ENCODE data around the gene TCTN2. TPM values are rescaled to one million over a fixed set of nuclear protein-coding genes. Genes with fewer than 3 reads are reported as not detected.
A peak's percentile ranks its signal among the peaks of the same experiment; 100 is the strongest.

Gene TCTN2
- total RNA-seq, 4 donors from 2014 or later, result 1.2 to 9.1 (median 4.3) TPM

- Histone ChIP-seq H3K27ac (no peak overlapping the region), H3K27me3 (no peaks in the 10 kb centered on the region), H3K4me1 (no peaks in the 10 kb centered on the region), H3K4me3 (no peak overlapping the region), H3K9me3 (no peaks in the 10 kb centered on the region), H3K36me3 (peaks cover 0 to 38% (median 0%) of the 10 kb centered on the region in 3 donors)
- TF ChIP-seq CTCF (IDR thresholded peaks at IDR 0.05) (no peak), POLR2A (IDR thresholded peaks at IDR 0.05) (no peak)
- DNase-seq, result no peak
Measured at GRCh38 chr12:123643911-123644310, 27.0 kb upstream of the TCTN2 start.

GRCh38 chr12:123645380-123645779, 25.5 kb upstream of the TCTN2 start:
- Histone ChIP-seq H3K4me1 (no peaks in the 10 kb centered on the region), H3K27me3 (no peaks in the 10 kb centered on the region), H3K4me3 (no peak overlapping the region), H3K36me3 (peaks cover 0 to 40% (median 0%) of the 10 kb centered on the region in 3 donors), H3K27ac (no peak overlapping the region), H3K9me3 (no peaks in the 10 kb centered on the region)
- TF ChIP-seq CTCF (IDR thresholded peaks at IDR 0.05) (no peak), POLR2A (IDR thresholded peaks at IDR 0.05) (no peak)
- DNase-seq, result no peak

- H3K36me3 ChIP-seq, result peaks cover 0 to 45% (median 0%) of the 10 kb centered on the region in 3 donors
- TF ChIP-seq CTCF (IDR thresholded peaks at IDR 0.05) (no peak), POLR2A (IDR thresholded peaks at IDR 0.05) (no peak)
- no peaks in the 10 kb centered on the region for H3K9me3 ChIP-seq
- DNase-seq, result no peak
- no peaks in the 10 kb centered on the region for H3K4me1 ChIP-seq
- no peak overlapping the region for H3K4me3 ChIP-seq
- no peaks in the 10 kb centered on the region for H3K27me3 ChIP-seq
- H3K27ac ChIP-seq, result no peak overlapping the region
Measured at GRCh38 chr12:123645878-123646277, 25.0 kb upstream of the TCTN2 start.

- Histone ChIP-seq H3K36me3 (peaks cover 0 to 62% (median 0%) of the 10 kb centered on the region in 3 donors), H3K9me3 (no peaks in the 10 kb centered on the region), H3K4me3 (no peak overlapping the region), H3K27ac (no peak overlapping the region), H3K4me1 (no peaks in the 10 kb centered on the region), H3K27me3 (no peaks in the 10 kb centered on the region)
- TF ChIP-seq CTCF (IDR thresholded peaks at IDR 0.05) (no peak), POLR2A (IDR thresholded peaks at IDR 0.05) (no peak)
- no peak for DNase-seq
Measured at GRCh38 chr12:123648401-123648800, 22.5 kb upstream of the TCTN2 start.

GRCh38 chr12:123654129-123654701, 16.7 kb upstream of the TCTN2 start:
- no peak for DNase-seq
- Histone ChIP-seq H3K27me3 (no peaks in the 10 kb centered on the region), H3K27ac (no peak overlapping the region), H3K4me3 (no peak overlapping the region), H3K4me1 (no peaks in the 10 kb centered on the region), H3K36me3 (peaks cover 0 to 52% (median 0%) of the 10 kb centered on the region in 3 donors), H3K9me3 (no peaks in the 10 kb centered on the region)
- TF ChIP-seq CTCF (IDR thresholded peaks at IDR 0.05), result no peak
- no peak for TF ChIP-seq POLR2A (IDR thresholded peaks at IDR 0.05)

GRCh38 chr12:123655420-123655819, 15.5 kb upstream of the TCTN2 start:
- H3K9me3 ChIP-seq, result no peaks in the 10 kb centered on the region
- no peak overlapping the region for H3K4me3 ChIP-seq
- no peaks in the 10 kb centered on the region for H3K27me3 ChIP-seq
- no peaks in the 10 kb centered on the region for H3K4me1 ChIP-seq
- no peak overlapping the region for H3K27ac ChIP-seq
- H3K36me3 ChIP-seq, result peaks cover 0 to 50% (median 0%) of the 10 kb centered on the region in 3 donors
- TF ChIP-seq POLR2A (IDR thresholded peaks at IDR 0.05), result no peak
- no peak for TF ChIP-seq CTCF (IDR thresholded peaks at IDR 0.05)
- peak in 2 of 3 donors; percentile 49 to 56 for DNase-seq

Data from Peyer's patch (tissue), 4 donors.